Skeletal muscle cell (primary cell): Measurements from ENCODE around the gene CHCHD6.

ENCODE experiments used
- DNase-seq: peaks from one replicate; pipeline ENCODE4 v3.0.0-alpha.2; 2010; ENCODE audit warnings: low read depth
- H3K4me3 ChIP-seq: 2 replicates; pipeline ENCODE4 v1.5.1; 2011; ENCODE audit warnings: low read depth, mild to moderate bottlenecking, control low read depth, low read length, moderate library complexity

The CHCHD6 gene

DNA sequence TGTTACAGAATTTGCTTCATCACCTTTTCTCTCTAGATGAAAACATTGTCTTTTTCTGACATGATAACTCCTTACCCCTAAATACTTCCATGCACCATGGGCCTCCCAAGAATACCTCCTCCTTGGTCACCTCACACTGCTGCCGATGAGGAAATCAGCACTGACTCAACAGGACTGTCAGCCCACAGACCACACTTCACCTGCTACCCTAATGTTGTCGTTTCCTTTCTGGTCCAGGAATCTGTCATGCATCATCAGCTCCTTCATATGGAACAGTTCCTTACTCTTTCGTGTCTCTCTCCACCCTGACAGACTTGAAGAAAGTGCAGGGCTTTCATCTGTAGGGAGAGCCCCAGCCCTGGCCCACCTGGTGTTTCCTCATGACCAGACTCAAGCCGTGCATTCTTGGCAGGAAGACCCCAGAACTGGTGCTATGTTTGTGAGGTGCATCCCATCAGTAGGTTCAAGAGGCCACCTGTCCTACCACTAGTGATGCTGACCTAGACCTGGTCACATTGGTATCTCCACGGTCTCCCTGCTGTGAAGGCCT is 237.8 kb downstream of the CHCHD6 start:
- DNase-seq, result no peak
- no peak overlapping the region for H3K4me3 ChIP-seq

DNA sequence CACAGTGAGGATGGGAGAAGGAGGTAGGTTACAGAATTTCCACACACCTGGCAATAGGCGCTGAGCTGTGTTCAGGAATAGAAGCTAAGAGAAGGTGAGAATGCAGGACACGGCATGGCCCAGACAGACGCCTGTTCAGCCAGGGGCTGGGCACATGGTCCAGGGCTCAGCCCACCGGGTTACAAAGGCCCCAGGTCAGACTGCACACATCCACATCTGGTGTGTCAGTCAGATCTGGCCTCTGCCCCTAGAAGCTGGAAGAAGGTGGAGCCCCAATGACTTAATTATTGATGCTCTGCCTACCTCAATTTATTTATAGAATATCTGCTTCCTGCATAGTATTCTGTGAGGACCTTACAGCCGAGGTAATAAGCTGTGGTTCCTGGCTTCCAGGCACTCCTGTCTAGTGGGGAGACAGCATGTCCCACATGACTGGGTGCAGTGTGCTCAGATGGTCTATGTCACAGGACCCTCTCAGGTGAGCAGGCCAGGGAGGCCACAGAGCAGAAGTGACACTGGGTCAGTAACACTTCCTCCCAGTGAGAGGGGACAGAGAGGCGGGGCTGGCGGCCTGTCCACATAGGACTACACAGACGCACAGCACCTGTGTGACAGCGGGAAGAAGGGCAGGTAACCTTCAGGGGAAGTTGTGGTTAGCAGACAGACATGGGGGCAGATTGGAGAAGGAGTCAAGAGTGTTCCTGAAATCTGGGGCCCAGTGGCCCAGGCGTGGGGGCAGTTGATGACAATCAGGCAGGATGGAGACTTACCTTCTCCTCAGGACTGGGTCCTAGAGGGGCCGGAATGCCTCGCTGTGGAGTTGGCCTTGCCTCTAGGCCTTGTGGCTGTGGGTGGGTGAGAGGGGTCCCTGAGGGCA is 240.3 kb downstream of the CHCHD6 start:
- DNase-seq, result no peak
- H3K4me3 ChIP-seq, result no peak overlapping the region

DNA sequence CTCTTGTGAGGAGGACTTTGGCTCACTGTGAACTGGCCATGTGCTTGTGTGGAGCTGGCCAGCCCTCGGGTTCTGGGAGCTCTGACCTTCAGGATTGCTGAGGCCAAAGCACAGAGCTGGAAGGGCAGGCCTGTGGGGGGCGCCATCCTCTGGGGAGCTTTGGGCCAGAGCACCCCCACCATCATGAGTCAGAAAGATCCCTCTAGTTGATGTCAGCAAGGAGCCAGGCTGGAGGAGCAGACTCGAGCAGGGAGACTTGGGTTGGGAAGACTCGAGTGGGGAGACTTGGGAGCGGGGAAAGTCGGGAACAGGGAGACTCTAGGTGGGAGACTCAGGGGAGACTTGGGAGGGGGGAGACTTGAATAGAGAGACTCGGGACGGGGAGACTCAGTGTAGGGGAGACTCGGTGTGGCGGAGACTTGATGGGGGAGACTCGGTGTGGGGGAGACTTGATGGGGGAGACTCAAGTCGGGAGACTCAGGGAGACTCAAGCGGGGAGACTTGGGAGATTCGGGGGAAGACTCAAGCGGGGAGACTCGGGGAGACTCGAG is 241.2 kb downstream of the CHCHD6 start:
- no peak for DNase-seq
- no peak overlapping the region for H3K4me3 ChIP-seq

DNA sequence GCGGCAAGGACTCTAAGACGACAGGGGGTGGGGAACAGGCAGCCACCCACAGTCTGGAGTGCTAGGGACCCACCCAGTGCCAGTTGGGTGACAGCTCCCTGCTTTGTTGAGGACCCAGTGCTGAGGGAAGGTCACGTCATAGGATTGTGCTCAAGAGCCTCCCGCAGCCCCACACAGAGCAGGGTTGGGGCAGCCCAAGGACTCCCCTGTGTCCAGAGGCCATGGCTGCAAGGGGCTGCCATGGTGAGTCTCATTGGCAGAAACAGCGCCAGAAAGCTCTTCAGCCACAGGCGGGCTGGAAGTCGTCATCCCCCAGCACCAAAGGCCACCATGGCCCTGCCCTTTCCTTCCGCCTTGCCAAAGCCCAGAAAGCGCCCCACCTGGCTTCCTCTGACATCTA is 241.9 kb downstream of the CHCHD6 start:
- no peak for DNase-seq

DNA sequence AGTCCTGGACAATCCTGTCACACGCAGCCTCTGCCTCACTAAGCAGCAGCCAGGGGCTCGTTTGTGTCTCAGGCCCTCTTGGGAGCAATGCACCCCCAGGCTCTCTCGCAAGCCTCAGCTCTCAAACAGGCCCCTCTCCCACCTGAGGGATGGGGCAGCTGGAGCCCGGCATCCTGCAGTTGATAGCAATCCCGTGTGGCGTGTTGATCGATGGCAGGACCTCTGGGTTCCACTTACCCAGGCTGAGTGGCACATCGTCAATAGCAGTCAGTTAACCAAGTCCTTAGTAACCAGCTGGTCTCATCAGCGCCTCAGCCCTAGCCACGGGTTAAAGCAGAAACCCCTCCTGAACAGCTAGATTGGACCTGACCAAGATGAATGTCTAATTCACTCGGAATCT is 242.4 kb downstream of the CHCHD6 start:
- no peak for DNase-seq
- no peak overlapping the region for H3K4me3 ChIP-seq

More for the DNA sequence above, 241.9 kb downstream of the CHCHD6 start:
- no peak overlapping the region for H3K4me3 ChIP-seq

DNA sequence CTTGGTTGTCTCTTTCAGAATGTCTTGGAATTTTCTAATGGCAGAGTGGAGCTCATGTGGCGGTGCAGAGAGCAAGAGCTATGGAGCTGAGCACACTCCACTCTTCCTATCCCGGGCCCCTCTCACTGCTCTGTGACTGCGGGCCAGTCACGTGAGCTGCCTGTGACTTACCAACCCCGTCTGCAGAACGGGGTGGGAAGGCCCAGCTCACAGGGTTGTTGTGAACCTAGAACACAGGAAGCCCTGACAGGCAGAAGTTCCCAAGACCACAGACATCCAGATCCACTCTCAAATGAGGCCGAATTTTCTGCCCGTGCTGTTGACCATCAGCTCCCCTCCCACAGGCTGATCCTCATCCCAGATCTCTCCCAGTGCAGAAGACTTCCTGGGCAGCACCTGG is 243.4 kb downstream of the CHCHD6 start:
- no peak overlapping the region for H3K4me3 ChIP-seq
- no peak for DNase-seq

DNA sequence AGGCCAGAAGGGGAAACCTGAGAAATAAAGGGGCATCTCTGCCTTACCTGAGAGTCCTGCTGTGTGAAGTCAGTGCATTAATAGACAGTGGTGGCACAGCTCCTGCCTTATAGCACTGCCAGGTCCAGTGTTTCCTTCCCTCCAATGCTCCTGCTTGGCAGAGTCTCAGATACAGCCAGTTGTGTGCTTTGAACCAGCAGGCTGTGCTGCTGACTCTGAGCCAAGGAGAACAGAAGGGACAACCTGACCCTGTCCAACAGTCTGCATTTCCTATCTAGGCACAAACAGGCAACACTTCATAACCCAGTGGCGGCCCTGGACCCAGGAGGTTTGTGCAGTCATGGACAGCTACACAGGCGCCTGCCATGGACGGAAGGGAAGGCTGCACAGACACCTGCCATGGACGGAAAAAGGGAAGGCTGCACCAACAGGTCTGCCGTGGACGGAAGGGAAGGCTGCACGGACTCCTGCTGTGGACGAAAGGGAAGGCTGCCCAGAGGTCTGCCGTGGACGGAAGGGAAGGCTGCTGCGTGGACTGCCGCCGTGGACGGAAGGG is 245.0 kb downstream of the CHCHD6 start:
- no peak for DNase-seq
- H3K4me3 ChIP-seq, result no peak overlapping the region

DNA sequence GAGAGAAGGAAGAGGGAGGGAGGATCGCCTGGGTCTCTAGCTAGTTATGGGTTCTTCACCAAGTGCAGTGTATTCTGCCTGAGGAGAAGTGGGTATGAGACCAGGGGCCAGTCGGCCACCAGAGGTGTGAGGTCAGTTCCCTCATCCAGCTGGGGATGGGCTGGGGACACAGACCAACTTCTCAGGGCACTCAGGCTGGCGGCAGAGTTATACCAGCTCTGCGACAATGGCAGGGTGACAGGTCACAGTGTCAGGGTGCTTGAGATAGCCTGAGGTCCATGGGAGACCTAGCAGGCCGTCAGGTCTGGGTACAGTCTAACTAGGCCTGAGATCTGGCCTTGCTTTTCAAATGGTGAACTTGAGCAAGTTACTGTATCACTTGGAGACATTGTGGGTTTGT is 247.5 kb downstream of the CHCHD6 start:
- no peak overlapping the region for H3K4me3 ChIP-seq
- no peak for DNase-seq

DNA sequence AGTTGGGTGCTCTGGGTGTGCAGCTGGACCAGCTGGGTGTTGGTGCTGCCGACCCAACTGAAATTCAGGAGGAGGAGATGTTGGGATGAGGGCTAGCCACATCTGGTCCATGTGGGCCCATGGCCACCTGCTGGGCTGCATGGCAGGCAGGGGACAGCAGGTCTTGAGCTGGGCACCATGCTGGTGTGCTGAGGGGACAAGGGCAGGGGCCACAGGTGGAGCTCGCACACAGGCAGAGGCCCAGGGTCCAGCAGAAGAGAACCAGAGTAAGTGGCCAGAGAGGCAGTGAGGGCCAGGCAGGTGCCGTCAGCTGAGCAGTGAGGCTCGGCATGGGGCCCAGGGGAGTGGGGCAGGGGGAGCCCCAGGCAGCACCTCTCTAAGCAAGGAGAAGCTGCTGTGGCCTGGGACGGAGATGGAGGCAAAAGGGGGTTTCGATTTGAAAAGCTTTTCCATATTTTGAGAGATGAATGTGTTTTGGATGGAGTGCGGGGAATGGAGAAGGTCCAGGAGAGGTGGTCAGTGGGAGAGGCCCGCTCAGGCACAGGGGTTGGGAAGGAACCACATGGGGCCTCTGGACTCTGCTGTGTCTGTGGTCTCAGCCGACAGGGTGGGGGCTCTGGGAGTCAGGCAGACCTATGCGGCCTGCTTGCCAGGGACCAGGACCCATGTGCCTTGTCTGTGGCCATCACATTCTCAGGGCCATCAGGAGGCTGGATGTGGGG is 248.4 kb downstream of the CHCHD6 start:
- DNase-seq, result no peak
- no peak overlapping the region for H3K4me3 ChIP-seq

DNA sequence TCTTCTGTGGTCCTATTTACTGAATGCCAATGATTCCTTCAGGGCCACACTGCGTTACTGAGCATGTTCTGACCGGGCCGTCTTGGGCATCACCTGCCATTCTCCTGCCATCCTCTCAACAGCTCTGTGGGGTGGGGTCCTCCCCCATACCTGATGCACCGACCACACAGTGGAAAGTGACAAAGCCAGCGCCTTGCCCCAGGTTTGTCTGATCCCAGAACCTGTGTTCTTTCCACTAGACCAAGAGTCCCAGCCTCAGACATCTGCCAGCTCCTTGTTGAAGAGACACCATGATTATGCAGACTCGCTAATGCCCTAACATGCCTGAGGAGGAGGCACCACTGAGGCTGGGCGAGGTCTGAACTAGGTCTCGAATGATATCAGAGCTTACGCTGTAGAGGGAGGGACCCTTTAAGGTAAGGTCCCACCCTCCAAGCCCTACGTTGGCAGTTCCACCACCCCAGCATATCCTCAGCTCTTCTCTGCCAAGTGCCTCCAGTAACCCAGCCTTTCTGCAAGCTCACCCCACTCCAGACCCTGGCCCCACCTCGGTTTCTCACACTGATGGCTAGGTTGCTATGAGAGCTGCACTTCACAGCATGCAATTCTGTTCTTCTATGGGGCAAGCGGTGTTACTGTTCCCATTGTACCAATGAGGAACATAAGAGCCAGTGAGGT is 249.1 kb downstream of the CHCHD6 start:
- DNase-seq, result no peak

DNA sequence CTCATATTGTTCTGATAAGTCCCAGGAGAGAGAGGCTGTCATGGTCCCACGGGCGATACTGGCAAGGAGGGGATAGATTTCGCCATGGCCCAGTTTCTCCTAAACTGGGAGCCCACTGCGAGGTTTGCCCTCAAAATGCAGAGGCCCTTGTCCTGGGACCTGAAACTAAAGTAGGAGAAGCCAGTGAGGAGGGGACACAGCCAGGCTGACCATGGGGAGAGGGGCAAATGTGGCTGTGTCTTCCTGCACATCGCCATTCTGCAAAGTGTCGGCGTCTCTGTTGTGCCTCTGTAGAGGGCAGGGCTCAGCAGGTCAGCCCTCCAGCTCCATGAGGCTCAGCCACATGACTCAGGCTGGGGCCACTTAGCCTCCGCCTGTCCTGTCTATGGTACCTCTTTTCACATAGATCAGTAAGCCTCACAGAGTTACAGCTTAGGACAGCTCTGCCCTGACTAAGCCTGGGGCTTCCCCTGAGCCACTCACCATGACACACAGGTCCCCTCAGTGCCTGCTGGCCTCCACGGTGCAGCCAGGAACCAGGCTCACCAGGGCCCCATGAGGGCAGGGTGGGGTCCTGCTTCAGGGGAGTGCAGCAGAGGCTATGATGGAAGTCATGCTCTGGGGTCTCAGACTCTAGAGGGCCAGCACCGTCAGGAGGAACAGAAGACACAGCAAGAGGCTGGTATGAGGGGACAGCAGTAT is 250.3 kb downstream of the CHCHD6 start:
- H3K4me3 ChIP-seq, result no peak overlapping the region
- no peak for DNase-seq

More for the DNA sequence above, 249.1 kb downstream of the CHCHD6 start:
- H3K4me3 ChIP-seq, result no peak overlapping the region

DNA sequence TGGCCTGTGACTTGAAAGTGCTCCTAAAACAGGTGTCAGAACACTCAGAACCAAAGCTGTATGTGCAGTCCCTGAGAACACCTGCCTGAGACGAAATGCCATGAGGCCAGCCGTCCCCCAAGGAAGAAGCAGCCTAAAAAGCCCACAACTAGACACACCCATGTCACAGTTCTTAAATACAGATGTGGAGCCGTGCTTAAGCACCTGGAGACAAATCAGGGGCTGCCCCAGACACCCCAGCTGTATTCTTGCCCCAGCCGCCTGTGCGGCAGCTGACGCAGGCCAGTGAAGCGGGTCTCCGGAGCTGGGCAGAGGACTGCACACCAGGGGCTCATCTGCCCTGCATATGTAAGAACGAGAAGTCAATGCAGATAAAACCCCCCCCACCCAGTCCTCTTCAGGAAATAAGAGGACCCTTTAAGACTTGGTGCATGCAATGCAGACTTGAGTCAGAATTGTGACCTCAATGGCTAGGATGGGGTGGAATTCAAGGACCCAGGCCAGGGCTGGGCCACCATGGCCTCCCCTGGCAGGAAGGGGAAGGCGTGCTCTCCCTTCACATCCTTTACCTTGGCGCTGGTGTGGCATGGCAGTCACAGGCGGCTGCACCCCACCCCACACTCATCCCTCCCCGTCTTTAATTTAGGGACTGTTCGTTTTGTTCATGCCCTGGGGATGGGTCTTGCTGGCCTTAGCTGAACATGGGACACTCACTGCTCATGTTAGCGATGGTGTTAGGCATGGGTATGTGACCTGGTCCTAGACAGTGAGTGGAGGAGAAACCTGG is 251.2 kb downstream of the CHCHD6 start:
- DNase-seq, result no peak
- no peak overlapping the region for H3K4me3 ChIP-seq

DNA sequence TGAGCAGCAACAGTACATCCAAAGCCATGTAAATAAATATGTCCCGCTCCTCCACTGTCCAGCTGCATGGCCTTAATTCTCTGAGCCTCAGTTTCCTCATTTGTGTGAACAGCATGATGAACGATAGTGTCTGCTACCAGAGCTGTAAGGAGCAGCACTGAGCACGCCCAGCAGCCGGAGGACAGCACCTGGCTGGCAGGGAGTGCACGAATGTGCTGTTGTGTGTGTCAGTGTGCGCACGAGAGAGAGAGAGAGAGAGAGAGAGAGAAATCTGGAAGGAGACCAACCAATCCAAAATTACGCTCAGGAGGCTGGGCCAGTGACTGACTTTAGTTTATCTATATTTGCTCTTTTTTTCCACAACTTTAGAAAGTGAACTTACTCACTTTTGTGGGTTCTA is 252.3 kb downstream of the CHCHD6 start:
- DNase-seq, result no peak

DNA sequence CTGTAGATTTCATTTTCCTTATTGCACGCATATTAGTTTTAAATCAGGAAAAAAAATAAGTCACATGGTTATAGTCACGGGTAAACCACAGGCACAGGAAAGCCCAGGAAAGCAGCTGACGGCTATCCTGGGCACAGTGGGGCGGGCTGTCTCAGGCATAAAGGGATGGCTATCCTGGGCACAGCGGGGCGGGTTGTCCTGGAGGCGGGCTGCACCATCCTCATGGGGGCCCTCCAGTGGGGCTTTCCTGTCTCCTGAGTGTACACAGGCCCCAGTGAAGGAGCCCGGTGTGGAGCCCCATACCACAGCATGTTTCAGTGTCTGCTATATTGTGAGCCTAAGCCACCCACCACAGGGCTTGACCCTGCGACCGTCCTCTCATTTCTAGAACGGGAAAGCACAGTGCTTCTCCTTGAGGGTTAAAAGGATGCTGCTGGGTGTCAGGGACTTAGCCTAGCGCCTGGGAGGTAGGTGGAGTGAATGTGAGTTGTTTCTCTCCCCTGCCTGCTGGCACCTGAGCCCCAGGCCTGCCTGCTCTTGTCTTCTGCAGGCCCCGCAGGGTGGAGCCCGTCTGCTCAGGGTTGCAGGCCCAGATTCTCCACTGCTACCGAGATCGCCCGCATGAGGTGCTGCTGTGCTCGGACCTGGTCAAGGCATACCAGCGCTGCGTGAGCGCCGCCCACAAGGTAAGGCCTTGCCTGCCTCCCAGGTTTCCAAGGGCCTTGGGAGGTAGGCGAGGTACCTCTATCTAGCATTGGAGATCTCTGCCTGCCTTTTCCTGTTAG is 253.0 kb downstream of the CHCHD6 start:
- no peak overlapping the region for H3K4me3 ChIP-seq
- no peak for DNase-seq

More for the DNA sequence above, 252.3 kb downstream of the CHCHD6 start:
- no peak overlapping the region for H3K4me3 ChIP-seq

DNA sequence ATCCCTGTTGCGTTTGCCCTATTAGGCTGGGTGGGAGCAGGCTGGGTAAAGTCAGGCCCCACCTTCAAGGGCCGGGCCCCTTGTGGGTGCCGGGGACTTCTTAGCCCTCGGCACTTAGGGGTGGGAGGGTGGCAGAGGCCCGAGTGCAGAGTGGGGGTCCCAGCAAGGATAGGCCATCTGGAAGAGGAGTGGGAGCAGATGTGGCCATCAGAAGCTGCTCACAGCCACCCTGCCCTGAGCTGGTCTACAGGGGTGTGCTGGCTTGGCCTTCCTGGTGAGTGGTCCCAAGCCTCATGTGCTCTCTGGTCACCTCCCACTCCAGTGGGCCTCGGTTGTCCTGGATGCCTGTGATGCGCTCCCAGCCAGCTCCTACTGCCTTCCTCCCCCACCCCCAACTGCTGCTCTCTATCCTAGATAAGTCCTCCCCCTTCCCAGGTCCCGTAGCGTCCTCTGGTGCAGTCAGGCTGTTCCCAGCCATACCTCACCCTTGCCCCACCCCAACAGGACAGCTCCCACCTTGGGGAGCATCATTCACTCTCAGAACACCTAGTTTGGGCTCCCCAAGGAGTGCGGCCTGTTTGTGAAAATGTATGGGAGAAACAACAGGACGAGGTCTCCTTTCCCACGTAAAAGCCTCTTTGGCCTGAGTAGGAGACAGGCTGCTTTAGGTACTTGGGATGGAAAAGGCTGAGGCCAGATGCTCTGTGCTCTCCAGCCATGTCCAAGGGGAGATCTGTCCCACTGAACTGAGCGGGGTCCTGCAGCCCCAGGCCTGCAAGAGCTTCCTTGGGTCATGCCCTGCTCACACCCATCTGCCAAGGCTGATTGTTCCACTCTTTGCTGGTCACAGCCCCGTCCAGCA is 254.0 kb downstream of the CHCHD6 start:
- no peak overlapping the region for H3K4me3 ChIP-seq
- DNase-seq, result no peak

DNA sequence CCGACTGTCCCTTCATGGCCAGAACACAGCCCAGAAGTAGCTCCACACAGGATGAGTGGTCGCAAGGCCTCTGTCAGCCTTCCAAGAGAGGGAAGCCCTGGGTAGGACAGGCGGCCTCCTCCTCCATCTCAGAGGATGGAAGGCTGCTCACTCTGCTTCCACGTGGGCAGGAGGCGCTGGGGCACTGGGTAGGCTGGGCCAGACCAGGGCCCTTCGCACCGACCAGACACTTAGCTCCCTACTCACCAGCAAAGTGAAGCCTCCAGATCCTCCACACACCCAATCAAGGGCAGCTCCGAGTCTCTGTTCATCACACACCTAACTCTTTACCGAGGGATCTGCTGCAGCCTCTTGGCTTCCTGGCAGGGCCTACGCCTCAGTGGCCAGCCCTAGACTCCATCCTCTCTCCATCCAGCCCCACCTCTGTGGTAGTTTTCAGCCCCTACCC is 254.6 kb downstream of the CHCHD6 start:
- no peak overlapping the region for H3K4me3 ChIP-seq
- no peak for DNase-seq
